ENCODE measurements around the gene GREM1.
A peak's percentile ranks its signal among the peaks of the same experiment; 100 is the strongest.

GREM1 gene

GRCh38 chr15:32757426-32757825, 39.6 kb downstream of the GREM1 start:
- TF ChIP-seq EZH2 (optimal IDR thresholded peaks at IDR 0.05; ENCODE audit: low read depth, low read length) (no peak), EZH2phosphoT487 (IDR thresholded peaks at IDR 0.05; ENCODE audit: low read length) (no peak), CTCF (IDR thresholded peaks at IDR 0.05; ENCODE audit: low read length) (no peak)
- no peaks in the 10 kb centered on the region for H3K36me3 ChIP-seq (replicated peaks; ENCODE audit: insufficient read depth, low read length)
- no peak overlapping the region for H3K9ac ChIP-seq (ENCODE audit: low read length)
- H3K27me3 ChIP-seq (replicated peaks; ENCODE audit: insufficient read depth, low read length) = no peaks in the 10 kb centered on the region
- no peak overlapping the region for H2AFZ ChIP-seq (ENCODE audit: low read length)
- H3K4me1 ChIP-seq (ENCODE audit: low read length) = no peaks in the 10 kb centered on the region
- no peaks in the 10 kb centered on the region for H3F3A ChIP-seq (ENCODE audit: insufficient read depth, low read length)
- H3K9me2 ChIP-seq (replicated peaks; ENCODE audit: insufficient read depth, low read length) = no peaks in the 10 kb centered on the region
- no peak for DNase-seq
- H3K4me2 ChIP-seq (ENCODE audit: low read depth, low read length) = no peak overlapping the region
- no peaks in the 10 kb centered on the region for H4K20me1 ChIP-seq (ENCODE audit: insufficient read depth, low read length)
- H3K79me2 ChIP-seq (ENCODE audit: low read length) = no peaks in the 10 kb centered on the region
- H3K4me3 ChIP-seq (ENCODE audit: low read length) = no peak overlapping the region
- no peak overlapping the region for H3K27ac ChIP-seq (ENCODE audit: low read length)
- no peaks in the 10 kb centered on the region for H3K9me3 ChIP-seq (replicated peaks; ENCODE audit: insufficient read depth, low read length)

GRCh38 chr15:32763295-32763694, 45.5 kb downstream of the GREM1 start:
- no peaks in the 10 kb centered on the region for H3F3A ChIP-seq (ENCODE audit: insufficient read depth, low read length)
- no peaks in the 10 kb centered on the region for H3K9me2 ChIP-seq (replicated peaks; ENCODE audit: insufficient read depth, low read length)
- no peaks in the 10 kb centered on the region for H3K27me3 ChIP-seq (replicated peaks; ENCODE audit: insufficient read depth, low read length)
- peak; percentile 73 for DNase-seq
- no peaks in the 10 kb centered on the region for H3K79me2 ChIP-seq (ENCODE audit: low read length)
- H3K4me1 ChIP-seq (ENCODE audit: low read length) = peaks cover 10% of the 10 kb centered on the region
- H3K4me2 ChIP-seq (ENCODE audit: low read depth, low read length) = 0 out of 2 replicates have a peak overlapping the region, but pooled peaks have one; percentile 28
- H3K36me3 ChIP-seq (replicated peaks; ENCODE audit: insufficient read depth, low read length) = no peaks in the 10 kb centered on the region
- no peaks in the 10 kb centered on the region for H4K20me1 ChIP-seq (ENCODE audit: insufficient read depth, low read length)
- no peak overlapping the region for H2AFZ ChIP-seq (ENCODE audit: low read length)
- H3K9me3 ChIP-seq (replicated peaks; ENCODE audit: insufficient read depth, low read length) = no peaks in the 10 kb centered on the region
- H3K27ac ChIP-seq (ENCODE audit: low read length) = no peak overlapping the region
- H3K9ac ChIP-seq (ENCODE audit: low read length) = no peak overlapping the region
- no peak for TF ChIP-seq EZH2 (optimal IDR thresholded peaks at IDR 0.05; ENCODE audit: low read depth, low read length)
- no peak for TF ChIP-seq EZH2phosphoT487 (IDR thresholded peaks at IDR 0.05; ENCODE audit: low read length)
- TF ChIP-seq CTCF (IDR thresholded peaks at IDR 0.05; ENCODE audit: low read length) = no peak
- no peak overlapping the region for H3K4me3 ChIP-seq (ENCODE audit: low read length)

- Histone ChIP-seq H3K4me3 (ENCODE audit: low read length) (no peak overlapping the region), H3K9ac (ENCODE audit: low read length) (no peak overlapping the region), H3K79me2 (ENCODE audit: low read length) (no peaks in the 10 kb centered on the region), H3K9me3 (replicated peaks; ENCODE audit: insufficient read depth, low read length) (no peaks in the 10 kb centered on the region), H3K4me1 (ENCODE audit: low read length) (peaks cover 10% of the 10 kb centered on the region), H3K9me2 (replicated peaks; ENCODE audit: insufficient read depth, low read length) (no peaks in the 10 kb centered on the region), H3K36me3 (replicated peaks; ENCODE audit: insufficient read depth, low read length) (no peaks in the 10 kb centered on the region), H3K27me3 (replicated peaks; ENCODE audit: insufficient read depth, low read length) (no peaks in the 10 kb centered on the region), H3F3A (ENCODE audit: insufficient read depth, low read length) (no peaks in the 10 kb centered on the region), H3K4me2 (ENCODE audit: low read depth, low read length) (no peak overlapping the region), H3K27ac (ENCODE audit: low read length) (no peak overlapping the region), H4K20me1 (ENCODE audit: insufficient read depth, low read length) (no peaks in the 10 kb centered on the region), H2AFZ (ENCODE audit: low read length) (no peak overlapping the region)
- no peak for TF ChIP-seq EZH2phosphoT487 (IDR thresholded peaks at IDR 0.05; ENCODE audit: low read length)
- TF ChIP-seq CTCF (IDR thresholded peaks at IDR 0.05; ENCODE audit: low read length) = no peak
- TF ChIP-seq EZH2 (optimal IDR thresholded peaks at IDR 0.05; ENCODE audit: low read depth, low read length) = no peak
- no peak for DNase-seq
Measured at GRCh38 chr15:32765236-32765635, 47.4 kb downstream of the GREM1 start.
